DMS 273 (cell line): ENCODE measurements around the gene ADAMTS8.

Source experiments
- DNase-seq: peaks from one replicate; lab custom pipeline; 2025; ENCODE audit not compliant: unreplicated experiment; lab: John Stamatoyannopoulos, UW

Gene ADAMTS8

GRCh38 chr11:130462101-130462885 is 33.9 kb upstream of the ADAMTS8 start:
- peak; percentile 57 for DNase-seq

- DNase-seq, result no peak
Measured at GRCh38 chr11:130459521-130459920, 31.1 kb upstream of the ADAMTS8 start.

- DNase-seq, result no peak
Measured at GRCh38 chr11:130458410-130458729, 30.0 kb upstream of the ADAMTS8 start.

- no peak for DNase-seq
Measured at GRCh38 chr11:130457623-130458409, 29.4 kb upstream of the ADAMTS8 start.

GRCh38 chr11:130456286-130456685 is 27.9 kb upstream of the ADAMTS8 start:
- DNase-seq, result no peak

GRCh38 chr11:130455483-130456127 is 27.2 kb upstream of the ADAMTS8 start:
- no peak for DNase-seq

GRCh38 chr11:130454491-130455252 is 26.3 kb upstream of the ADAMTS8 start:
- DNase-seq, result peak; percentile 66

- no peak for DNase-seq
Measured at GRCh38 chr11:130452940-130453339, 24.5 kb upstream of the ADAMTS8 start.

GRCh38 chr11:130452176-130452575 is 23.8 kb upstream of the ADAMTS8 start:
- DNase-seq, result no peak

- no peak for DNase-seq
Measured at GRCh38 chr11:130451231-130452019, 23.0 kb upstream of the ADAMTS8 start.

GRCh38 chr11:130449996-130450769 is 21.8 kb upstream of the ADAMTS8 start:
- no peak for DNase-seq

- DNase-seq, result peak; percentile 43
Measured at GRCh38 chr11:130449310-130449990, 21.0 kb upstream of the ADAMTS8 start.

- peak; percentile 94 for DNase-seq
Measured at GRCh38 chr11:130448416-130449309, 20.3 kb upstream of the ADAMTS8 start, which contains the start of gene ADAMTS15. ADAMTS15 (plus strand) TSS chr11:130448645; CDS start chr11:130448974, 329 bp downstream.

GRCh38 chr11:130448039-130448415 is 19.6 kb upstream of the ADAMTS8 start:
- DNase-seq, result no peak

- DNase-seq, result no peak
Measured at GRCh38 chr11:130445788-130446187, 17.4 kb upstream of the ADAMTS8 start.

- no peak for DNase-seq
Measured at GRCh38 chr11:130442737-130443136, 14.3 kb upstream of the ADAMTS8 start.

GRCh38 chr11:130441719-130442118 is 13.3 kb upstream of the ADAMTS8 start:
- DNase-seq, result no peak

GRCh38 chr11:130439876-130440275 is 11.5 kb upstream of the ADAMTS8 start:
- DNase-seq, result no peak
